Dedifferentiated amniotic fluid mesenchymal stem cell (primary cell): ENCODE data around the gene WNT11.

ENCODE experiments used
- DNase-seq: peaks from one replicate; pipeline ENCODE4 v3.0.0-alpha.2; 2016; ENCODE audit errors: extremely low spot score

The WNT11 gene

GRCh38 chr11:76237914-76238313, 31.6 kb upstream of the WNT11 start:
- DNase-seq: no peak

GRCh38 chr11:76237000-76237649, 30.8 kb upstream of the WNT11 start:
- DNase-seq: no peak

GRCh38 chr11:76236092-76236999, 30.0 kb upstream of the WNT11 start:
- peak; percentile 35 for DNase-seq

GRCh38 chr11:76235233-76236091, 29.2 kb upstream of the WNT11 start:
- DNase-seq: peak; percentile 90

- DNase-seq: peak; percentile 57
Observed at GRCh38 chr11:76234416-76235232, 28.3 kb upstream of the WNT11 start.

GRCh38 chr11:76234021-76234415, 27.7 kb upstream of the WNT11 start:
- no peak for DNase-seq

GRCh38 chr11:76233196-76233921, 27.1 kb upstream of the WNT11 start:
- DNase-seq: no peak

- DNase-seq: no peak
Observed at GRCh38 chr11:76232026-76232665, 25.8 kb upstream of the WNT11 start.

- no peak for DNase-seq
Observed at GRCh38 chr11:76231121-76231738, 24.9 kb upstream of the WNT11 start.

GRCh38 chr11:76230392-76230791, 24.1 kb upstream of the WNT11 start:
- DNase-seq: no peak

- no peak for DNase-seq
Observed at GRCh38 chr11:76229690-76230240, 23.5 kb upstream of the WNT11 start.

- no peak for DNase-seq
Observed at GRCh38 chr11:76228875-76229149, 22.5 kb upstream of the WNT11 start.

- no peak for DNase-seq
Observed at GRCh38 chr11:76228071-76228874, 22.0 kb upstream of the WNT11 start.

GRCh38 chr11:76226626-76227025, 20.3 kb upstream of the WNT11 start:
- DNase-seq: no peak

GRCh38 chr11:76225122-76225611, 18.9 kb upstream of the WNT11 start:
- no peak for DNase-seq

GRCh38 chr11:76224461-76225121, 18.3 kb upstream of the WNT11 start:
- no peak for DNase-seq

GRCh38 chr11:76221365-76221764, 15.1 kb upstream of the WNT11 start:
- no peak for DNase-seq

- DNase-seq: no peak
Observed at GRCh38 chr11:76219243-76219642, 12.9 kb upstream of the WNT11 start.
